Right ventricle myocardium superior (tissue), 1 donor: ENCODE data around the gene SIGLEC6. TPM values are rescaled to one million over a fixed set of nuclear protein-coding genes. Genes with fewer than 3 reads are reported as not detected.

Experiments used
- total RNA-seq: library from RNA; stranded (reverse); fragmentation: NEBNext Ultra II Directional; extraction: Animal tissue kit (Norgen Biotek cat#: 25700); gene quantifications from one replicate; pipeline ENCODE4 v1.2.1, GENCODE V29; 2021
- donor health status: DM: no; HTN: yes; CAD: no; lungs with severe emphysema.

Gene SIGLEC6
- total RNA-seq, 1 donor from 2014 or later, result 0.16 TPM

Other genes with a start within 250 kb of the SIGLEC6 start
- not detected for gene IGLON5, start 220.0 kb downstream of the SIGLEC6 start, total RNA-seq
- 0.65 TPM for gene VSIG10L, start 189.5 kb downstream of the SIGLEC6 start, total RNA-seq
- 530 TPM for gene ETFB, start 165.3 kb downstream of the SIGLEC6 start, total RNA-seq
- 0.46 TPM for gene CLDND2, start 162.7 kb downstream of the SIGLEC6 start, total RNA-seq
- 2.3 TPM for gene NKG7, start 159.0 kb downstream of the SIGLEC6 start, total RNA-seq
- gene LIM2, start 143.7 kb downstream of the SIGLEC6 start, total RNA-seq, result not detected
- not detected for gene C19orf84, start 141.1 kb downstream of the SIGLEC6 start, total RNA-seq
- gene SIGLEC10, start 114.0 kb downstream of the SIGLEC6 start, total RNA-seq, result 0.19 TPM
- gene SIGLEC8, start 73.2 kb downstream of the SIGLEC6 start, total RNA-seq, result 0.13 TPM
- gene CEACAM18, start 53.1 kb downstream of the SIGLEC6 start, total RNA-seq, result not detected
- gene SIGLEC12, start 29.9 kb downstream of the SIGLEC6 start, total RNA-seq, result not detected
- gene ZNF175, start 39.6 kb upstream of the SIGLEC6 start, total RNA-seq, result 6.5 TPM
- not detected for gene SIGLEC5, start 98.7 kb upstream of the SIGLEC6 start, total RNA-seq
- 1.00 TPM for gene SIGLEC14, start 115.2 kb upstream of the SIGLEC6 start, total RNA-seq
- 10.1 TPM for gene SPACA6, start 161.7 kb upstream of the SIGLEC6 start, total RNA-seq
- gene HAS1, start 192.3 kb upstream of the SIGLEC6 start, total RNA-seq, result 0.70 TPM
- 3.5 TPM for gene FPR1, start 220.2 kb upstream of the SIGLEC6 start, total RNA-seq
- gene FPR2, start 229.5 kb upstream of the SIGLEC6 start, total RNA-seq, result 0.59 TPM